ENCODE results near the gene TMEM59L. TPM values are rescaled to one million over a fixed set of nuclear protein-coding genes. Genes with fewer than 3 reads are reported as not detected.
A peak's percentile ranks its signal among the peaks of the same experiment; 100 is the strongest.
"Not testable (repeated sequence)": the region's sequence is repeated elsewhere in the genome, so short reads cannot be mapped to it uniquely, and the experiment has no call there.

Gene TMEM59L
- total and polyA plus RNA-seq, 3 donors from 2014 or later: 4.3 to 7.0 (median 4.5) TPM

DNA sequence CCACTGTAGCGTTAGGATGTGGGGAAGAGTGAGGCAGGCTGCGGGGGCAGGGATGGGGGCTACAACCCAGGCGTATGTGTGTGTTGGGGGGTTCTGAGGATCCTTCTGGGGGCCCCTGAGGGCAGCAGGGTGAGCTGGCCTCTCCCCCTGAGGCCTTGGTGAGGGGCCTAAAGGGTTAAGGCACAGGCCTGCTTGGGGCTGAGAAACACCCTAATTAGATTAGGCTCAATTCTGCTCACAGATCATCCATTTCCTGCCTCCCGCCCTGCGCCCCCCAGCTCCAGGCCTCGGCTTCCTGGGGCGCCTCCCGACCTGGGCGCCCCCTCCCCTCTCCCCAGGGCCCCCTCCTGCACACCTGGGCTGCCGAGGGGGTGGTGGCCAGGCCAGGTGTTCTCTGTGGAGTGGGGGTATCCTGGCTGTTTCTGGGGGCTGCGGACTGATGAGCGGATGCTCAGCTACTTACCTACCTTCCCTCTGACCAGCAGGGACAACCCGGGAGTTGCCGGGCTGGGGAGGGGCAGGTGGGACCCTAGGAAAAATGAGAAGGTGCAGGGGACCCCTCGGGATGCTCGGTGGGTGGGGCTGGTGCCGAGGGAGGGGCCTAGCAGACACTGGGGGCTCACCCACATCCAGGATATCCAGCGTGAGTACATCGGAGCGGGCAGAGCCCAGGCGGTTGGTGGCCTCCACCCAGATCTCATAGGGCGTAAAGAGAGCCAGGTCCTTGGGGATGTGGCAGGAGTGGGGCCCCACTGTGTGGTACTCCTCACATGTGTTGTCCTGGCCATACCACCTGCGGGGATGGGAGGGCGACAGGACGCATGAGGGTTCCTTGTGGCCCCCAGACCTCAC, 14.6 kb upstream of the TMEM59L start:
- no peak overlapping the region for H3K4me3 ChIP-seq
- no peak for DNase-seq
- peaks cover 13% of the 10 kb centered on the region for H3K4me1 ChIP-seq
- TF ChIP-seq CTCF (IDR thresholded peaks at IDR 0.05) (no peak), POLR2A (IDR thresholded peaks at IDR 0.05) (no peak)
- intact Hi-C loops (cut with DNase I; ENCODE audit: low total_unique reads): loop anchor here (10.0 kb wide), 2 partner anchors 87 to 247 kb away; partner anchors contain the start of gene CRTC1
- H3K27me3 ChIP-seq: no peaks in the 10 kb centered on the region
- H3K27ac ChIP-seq: no peak overlapping the region
- WGBS, 2 donors: 56 to 68% methylated on average over 12 to 20 of the region's 25 CpGs
- H3K36me3 ChIP-seq (ENCODE audit: low read depth, missing control alignments): no peaks in the 10 kb centered on the region
- no peaks in the 10 kb centered on the region for H3K9me3 ChIP-seq

DNA sequence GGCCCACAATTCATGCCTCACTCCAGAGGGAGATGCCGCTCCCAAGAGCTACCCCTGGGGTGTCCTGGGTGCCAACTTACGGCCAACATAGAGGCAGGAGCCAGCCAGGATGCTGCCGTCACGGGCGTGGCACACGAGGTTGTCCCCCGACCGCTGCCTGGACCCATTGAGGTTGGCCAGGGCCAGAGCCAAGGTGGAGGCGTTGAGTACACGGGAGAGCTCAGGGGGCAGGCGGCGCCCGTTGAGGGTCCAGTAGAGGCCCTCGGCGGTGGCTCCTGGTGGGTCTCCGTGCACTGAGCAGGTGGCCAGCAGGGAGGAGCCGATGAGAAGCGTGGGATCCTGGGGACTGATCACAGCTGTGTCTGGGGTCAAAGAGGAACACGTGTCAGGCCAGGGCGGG, 13.2 kb upstream of the TMEM59L start:
- Histone ChIP-seq H3K27me3 (no peaks in the 10 kb centered on the region), H3K4me3 (no peak overlapping the region), H3K36me3 (ENCODE audit: low read depth, missing control alignments) (no peaks in the 10 kb centered on the region), H3K27ac (no peak overlapping the region), H3K4me1 (peaks cover 7% of the 10 kb centered on the region), H3K9me3 (no peaks in the 10 kb centered on the region)
- no peak for DNase-seq
- intact Hi-C loops (cut with DNase I; ENCODE audit: low total_unique reads): loop anchor here (10.0 kb wide), 2 partner anchors 85 to 245 kb away; partner anchors contain the start of gene CRTC1
- whole genome bisulfite sequencing, 2 donors: 87% methylated on average over 3 to 20 of the region's 20 CpGs
- no peak for TF ChIP-seq CTCF (IDR thresholded peaks at IDR 0.05)
- no peak for TF ChIP-seq POLR2A (IDR thresholded peaks at IDR 0.05)

DNA sequence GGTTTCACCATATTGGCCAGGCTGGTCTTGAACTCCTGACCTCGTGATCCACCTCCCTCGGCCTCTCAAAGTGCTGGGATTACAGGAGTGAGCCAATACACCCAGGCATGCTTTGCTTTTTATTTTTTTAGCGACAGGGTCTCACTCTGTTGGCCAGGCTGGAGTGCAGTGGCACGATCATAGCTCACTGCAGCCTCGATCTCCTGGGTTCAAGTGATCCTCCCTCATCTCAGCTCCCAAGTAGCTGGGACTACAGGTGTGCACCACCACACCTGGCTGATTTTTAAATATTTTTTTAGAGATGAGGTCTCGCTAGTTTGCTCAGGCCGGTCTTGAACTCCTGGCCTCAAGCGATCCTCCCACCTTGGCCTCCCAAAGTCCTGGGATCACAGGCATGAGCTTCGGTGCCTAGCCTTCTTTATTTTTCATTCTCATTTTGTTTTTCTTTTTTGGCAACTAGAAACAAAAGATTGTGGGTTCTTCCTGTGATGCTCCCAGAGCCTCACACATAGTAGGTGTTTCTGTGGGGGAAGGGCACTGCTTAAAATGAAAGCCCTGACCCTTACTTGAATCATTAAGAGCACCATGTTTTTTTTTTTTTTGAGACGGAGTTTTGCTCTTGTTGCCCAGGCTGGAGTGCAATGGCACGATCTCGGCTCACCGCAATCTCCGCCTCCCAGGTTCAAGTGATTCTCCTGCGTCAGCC, 11.8 kb upstream of the TMEM59L start:
- H3K36me3 ChIP-seq (ENCODE audit: low read depth, missing control alignments); H3K27ac ChIP-seq; H3K27me3 ChIP-seq; H3K9me3 ChIP-seq; DNase-seq; H3K4me3 ChIP-seq; H3K4me1 ChIP-seq; intact Hi-C loops (cut with DNase I; ENCODE audit: low total_unique reads): not testable (repeated sequence)
- 94 to 96% methylated on average over 15 of the region's 15 CpGs for WGBS, 2 donors

DNA sequence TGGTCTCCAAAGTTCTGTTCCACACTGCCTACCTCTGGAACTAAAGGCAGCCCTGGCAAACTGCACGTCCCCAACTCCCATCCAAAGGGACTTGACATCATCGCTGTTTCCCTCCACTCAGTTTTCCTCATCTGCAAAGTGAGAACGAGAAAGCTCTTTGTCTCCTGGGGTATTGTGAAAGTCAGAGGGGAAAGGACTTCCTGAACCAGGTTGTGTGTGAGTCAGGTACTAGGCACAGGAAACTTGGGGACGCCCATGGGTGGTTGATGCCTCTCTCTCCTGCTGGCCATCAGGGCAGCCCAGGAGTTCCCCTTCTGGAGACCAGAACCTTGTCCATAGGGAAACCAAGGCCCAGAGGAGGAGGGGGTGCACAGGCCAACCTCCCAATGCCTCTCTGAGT, 10.8 kb upstream of the TMEM59L start:
- no peaks in the 10 kb centered on the region for H3K4me1 ChIP-seq
- intact Hi-C loops (cut with DNase I; ENCODE audit: low total_unique reads): no loop called here
- no peak overlapping the region for H3K4me3 ChIP-seq
- H3K27me3 ChIP-seq: no peaks in the 10 kb centered on the region
- 84 to 85% methylated on average over 4 of the region's 4 CpGs for WGBS, 2 donors
- no peak overlapping the region for H3K27ac ChIP-seq
- H3K36me3 ChIP-seq (ENCODE audit: low read depth, missing control alignments): no peaks in the 10 kb centered on the region
- TF ChIP-seq POLR2A (IDR thresholded peaks at IDR 0.05) (no peak), CTCF (IDR thresholded peaks at IDR 0.05) (no peak)
- no peak for DNase-seq
- no peaks in the 10 kb centered on the region for H3K9me3 ChIP-seq

- H3K27ac ChIP-seq: no peak overlapping the region
- DNase-seq: no peak
- WGBS, 2 donors: 27 to 48% methylated on average over 11 to 32 of the region's 32 CpGs
- H3K9me3 ChIP-seq: no peaks in the 10 kb centered on the region
- H3K4me1 ChIP-seq: peaks cover 9% of the 10 kb centered on the region
- intact Hi-C loops (cut with DNase I; ENCODE audit: low total_unique reads): no loop called here
- no peaks in the 10 kb centered on the region for H3K36me3 ChIP-seq (ENCODE audit: low read depth, missing control alignments)
- H3K27me3 ChIP-seq: no peaks in the 10 kb centered on the region
- TF ChIP-seq CTCF (IDR thresholded peaks at IDR 0.05) (peak in 1 of 3 experiments; percentile 30), POLR2A (IDR thresholded peaks at IDR 0.05) (no peak)
- H3K4me3 ChIP-seq: no peak overlapping the region
Measured at GRCh38 chr19:18603255-18603957, 9.3 kb upstream of the TMEM59L start.
